GM19240 (cell line): ENCODE data around the gene FZD7.

Experiments used
- DNase-seq: peaks from one replicate; pipeline ENCODE4 v3.0.0; 2011; ENCODE audit warnings: low spot score; ENCODE audit not compliant: insufficient read length

FZD7 gene

DNA sequence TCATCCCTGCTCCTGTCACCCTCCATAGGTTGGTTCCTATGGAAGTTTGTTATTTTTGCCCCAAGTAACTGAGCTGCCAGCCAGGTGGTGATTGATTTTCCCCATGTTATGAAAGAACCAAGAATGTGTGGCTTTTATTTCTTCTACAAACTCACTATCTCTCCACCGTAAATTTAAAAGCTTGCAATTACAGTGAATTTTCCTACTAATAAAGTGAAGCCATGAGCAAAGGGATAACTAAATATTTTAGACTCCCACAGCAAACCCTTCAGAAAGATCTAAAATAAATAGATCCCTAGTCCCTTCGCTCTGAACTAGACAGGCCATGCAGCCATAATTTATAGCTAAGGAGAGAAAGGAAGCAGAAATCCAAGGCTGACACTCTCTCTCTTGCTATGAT, 33.2 kb downstream of the FZD7 start:
- no peak for DNase-seq

DNA sequence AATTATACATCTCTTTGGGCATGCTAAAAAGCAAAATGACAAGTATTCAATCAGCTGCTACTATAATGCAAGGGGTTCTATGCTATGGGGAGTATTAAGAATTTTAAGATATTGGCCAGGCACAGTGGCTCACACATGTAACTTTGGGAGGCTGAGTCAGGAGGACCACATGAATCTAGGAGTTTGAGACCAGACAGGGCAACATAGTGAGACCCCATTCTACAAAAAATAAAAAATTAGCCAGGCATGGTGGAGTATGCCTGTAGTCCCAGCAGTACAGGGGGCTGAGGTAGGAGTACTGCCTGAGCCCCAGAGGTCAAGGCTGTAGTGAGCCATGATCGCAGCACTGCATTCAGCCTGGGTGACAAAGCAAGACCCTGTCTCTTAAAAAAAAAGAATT, 33.9 kb downstream of the FZD7 start:
- no peak for DNase-seq

DNA sequence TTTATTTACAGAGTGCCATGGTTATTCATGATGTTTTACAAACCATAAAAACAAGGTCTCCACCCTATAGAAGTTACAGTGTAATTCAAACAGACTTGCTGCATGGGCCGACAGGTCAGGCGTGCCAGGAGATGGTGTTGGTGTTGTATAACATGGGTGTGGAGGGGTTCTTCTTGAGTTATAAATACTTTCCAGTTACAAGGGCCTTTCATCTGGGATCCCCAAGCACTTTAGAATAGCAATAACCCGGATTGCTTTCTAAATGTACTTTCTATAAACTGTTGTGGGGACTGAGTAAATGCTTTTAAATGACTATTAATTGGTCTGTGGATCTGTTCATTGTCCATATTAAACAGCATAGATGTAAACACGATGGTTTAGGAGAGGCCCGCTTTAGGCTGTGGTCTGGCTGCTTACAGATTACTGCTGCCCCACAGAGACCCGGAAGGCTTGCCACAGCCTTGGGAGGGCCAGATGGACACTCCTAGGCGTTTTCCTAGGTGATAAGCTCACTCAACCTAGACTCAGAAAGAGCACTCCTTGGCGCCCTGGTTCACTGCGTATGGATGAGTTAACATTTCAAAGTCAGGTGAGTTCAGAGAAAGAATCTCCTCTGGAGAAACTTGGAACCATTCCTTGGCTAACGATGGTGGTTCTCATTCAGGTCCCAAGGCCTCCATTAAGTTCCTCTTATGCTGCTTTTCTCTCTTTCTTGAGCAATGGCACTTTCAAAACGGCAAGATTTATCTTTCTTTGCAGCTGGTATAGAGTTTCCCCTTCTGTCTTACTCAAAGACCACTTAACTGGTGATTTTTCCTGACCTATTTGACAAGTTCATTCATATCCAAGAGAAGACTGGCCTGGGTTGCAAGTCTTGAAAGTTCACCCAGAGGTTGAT, 35.8 kb downstream of the FZD7 start:
- no peak for DNase-seq

DNA sequence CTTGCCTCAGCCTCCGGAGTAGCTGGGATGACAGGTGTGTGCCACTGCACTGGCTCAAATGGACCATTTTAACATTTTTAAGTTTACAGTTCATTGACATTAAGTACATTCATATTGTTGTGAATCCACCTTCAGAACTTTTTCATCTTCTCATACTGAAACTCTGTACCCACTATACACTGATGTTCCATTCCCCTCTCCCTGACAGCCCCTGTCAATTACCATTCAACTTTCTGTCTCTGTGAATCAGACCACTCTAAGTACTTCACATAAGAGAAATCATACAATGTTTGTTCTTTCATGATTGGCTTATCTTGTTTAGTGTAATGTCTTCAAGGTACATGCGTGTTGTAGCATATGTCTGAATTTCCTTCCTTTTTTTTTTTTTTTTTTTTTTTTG, 37.5 kb downstream of the FZD7 start:
- no peak for DNase-seq

DNA sequence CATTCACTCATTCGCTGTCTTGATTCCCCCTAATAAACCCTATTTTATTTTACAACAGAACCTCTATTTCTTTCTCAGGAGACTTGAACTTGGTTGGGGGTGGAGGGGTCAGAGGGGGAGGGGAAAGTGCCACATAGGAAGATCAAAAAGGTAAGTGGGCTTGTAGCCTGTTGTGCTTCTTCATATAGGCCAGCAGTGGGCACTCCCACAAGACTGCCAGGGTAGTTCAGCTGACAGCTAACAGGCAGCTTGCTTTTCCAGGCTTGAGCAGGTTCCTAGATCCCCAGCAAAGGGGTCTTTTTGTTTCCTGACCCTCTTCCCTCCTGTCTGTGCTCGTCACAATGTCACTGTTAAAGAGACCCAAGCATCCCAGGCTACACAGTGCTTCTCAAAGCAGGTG, 38.6 kb downstream of the FZD7 start:
- no peak for DNase-seq

DNA sequence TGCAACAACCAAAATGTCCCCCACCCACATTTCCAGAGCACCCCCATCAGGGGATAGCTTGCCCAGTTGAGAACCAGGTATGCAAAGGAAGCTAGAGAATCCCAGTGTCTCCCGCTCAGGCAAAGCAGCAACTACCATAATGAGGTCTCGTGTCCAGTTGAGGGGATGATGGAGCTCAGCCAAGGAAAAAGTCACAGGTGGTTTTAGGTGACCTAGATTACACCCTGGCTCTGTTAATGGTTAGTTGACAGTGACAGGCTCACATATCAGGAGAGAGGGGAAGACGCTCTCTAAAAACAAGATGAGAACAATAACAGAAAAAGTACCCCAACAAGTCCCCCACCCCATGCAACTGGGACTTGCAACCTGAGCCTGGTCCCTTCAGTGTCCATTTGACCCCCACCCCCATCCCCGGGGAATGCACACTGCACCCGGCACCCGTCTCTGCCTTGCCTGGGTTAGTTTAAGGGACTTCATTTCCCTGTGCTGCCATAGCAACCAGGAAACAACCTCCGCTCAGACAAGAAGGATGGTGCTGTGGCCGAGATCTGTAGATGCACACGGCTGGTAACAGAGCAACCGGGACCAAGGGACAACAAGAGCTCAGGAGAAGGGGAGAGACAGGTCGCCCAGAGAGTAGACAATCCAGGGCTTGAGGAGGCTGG, 39.2 kb downstream of the FZD7 start, which contains the start of gene KIAA2012:
Gene KIAA2012, plus strand, starts transcription at position 519 of the 665 bp plus-strand sequence. CDS start 373 bp downstream, outside the sequence.
- no peak for DNase-seq

DNA sequence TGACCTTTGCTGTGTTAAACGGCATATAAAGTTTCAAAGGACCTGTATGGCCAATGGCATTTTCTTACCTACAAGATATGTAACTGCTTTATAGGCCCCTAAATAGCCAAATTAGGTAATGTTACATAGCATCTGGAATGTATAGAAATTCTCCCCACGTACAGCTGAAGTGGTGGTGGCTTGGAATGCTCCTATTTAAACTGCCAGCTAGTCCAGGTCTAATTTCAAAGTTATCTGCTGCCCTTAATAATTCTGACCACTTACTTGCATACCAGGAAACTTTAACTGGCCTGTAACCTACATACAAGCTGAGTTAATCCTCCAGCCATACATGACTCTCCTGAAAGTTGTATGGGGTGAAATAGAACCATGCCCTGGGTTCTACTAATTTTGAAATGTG, 40.7 kb downstream of the FZD7 start:
- no peak for DNase-seq

DNA sequence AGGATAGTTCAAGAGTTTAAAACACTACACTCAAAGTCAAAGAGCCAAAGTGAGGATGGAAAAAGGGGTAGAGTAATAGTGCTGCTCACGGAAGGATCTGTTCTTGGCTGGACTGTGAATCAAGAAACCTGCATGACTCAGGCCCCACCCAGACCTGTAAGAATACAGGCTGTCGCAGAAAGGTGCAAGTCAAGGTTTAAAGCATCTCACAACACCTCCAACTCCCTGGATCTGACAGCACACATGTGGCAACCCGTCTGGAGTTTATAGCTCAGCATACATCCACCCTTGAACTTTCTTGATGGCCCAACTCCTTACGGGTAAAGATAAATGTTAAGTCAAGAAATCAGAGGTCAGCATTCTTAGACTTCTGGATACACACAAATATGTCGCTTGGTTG, 45.7 kb downstream of the FZD7 start:
- no peak for DNase-seq

DNA sequence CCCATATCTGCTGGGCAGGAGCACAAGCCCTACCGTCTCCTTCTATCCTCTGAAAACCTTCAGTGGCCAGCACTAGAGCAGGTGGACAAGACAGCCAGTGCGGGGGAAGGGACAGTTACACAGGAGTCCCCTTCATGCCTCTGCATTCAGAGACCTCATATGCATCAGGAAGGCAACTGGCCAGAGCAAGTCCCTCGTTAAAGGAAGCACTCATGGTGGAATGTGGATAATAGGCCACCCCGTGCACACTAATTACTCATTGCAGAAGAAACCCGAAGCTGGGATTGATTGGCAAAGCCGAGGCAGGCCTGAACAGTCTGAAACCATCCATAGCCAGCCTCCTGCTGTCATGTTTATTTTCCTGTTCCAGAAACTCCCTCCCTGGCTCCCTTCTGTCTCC, 50.6 kb downstream of the FZD7 start:
- DNase-seq = no peak
